ENCODE results near the gene KAT2A. TPM values are rescaled to one million over a fixed set of nuclear protein-coding genes. Genes with fewer than 3 reads are reported as not detected.

The KAT2A gene
- total RNA-seq, 2 experiments from 2014 or later = 45.2 to 46.8 TPM

DNA sequence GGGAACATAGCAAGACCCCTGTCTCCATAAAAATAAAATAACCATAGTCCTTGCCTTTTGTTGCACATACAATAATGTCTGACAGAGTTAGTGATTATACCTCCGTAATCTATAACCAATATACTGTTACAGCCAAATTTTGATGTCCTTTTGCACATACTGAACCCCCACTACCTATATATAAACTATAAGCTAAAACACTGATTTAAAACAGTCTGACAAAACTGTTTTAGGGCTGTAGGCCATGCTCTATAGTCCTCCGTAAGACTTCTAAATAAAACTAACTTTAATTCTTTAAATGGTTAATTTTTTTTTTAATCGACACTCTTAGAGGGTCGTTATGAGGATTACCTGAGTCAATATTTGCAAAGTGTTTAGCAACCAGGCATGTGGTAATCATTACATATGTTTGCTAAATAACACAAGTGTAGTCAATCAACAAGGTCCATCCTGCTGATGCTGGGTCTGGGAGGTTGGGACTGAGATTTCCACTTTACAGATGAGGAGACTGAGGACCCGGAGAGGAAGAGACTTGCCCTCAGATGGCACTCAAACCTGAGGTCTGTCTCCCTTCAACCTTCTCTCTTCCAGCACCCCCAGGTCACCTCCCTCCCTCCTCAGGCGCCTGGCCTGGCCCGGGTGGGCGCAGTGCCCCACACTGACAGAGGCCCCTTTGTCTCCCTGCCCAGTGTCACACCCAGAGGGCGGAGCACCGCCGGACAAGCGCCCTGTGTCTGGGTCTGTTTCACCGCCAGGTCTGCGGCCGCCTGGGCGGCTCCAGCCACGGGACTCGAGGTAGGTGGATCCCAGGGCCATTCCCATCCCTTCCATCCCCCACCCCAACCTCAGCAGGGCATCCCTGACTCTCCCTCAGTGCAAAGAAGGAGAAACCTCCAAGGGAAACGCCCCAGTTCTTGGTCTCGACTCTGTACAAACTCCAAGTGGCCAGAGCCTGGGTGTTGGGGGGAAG lies 33.1 kb downstream of the KAT2A start:
- no peak for ATAC-seq
- CTCF ChIA-PET = interaction anchor here (1.6 to 2.2 kb wide), 2 partner anchors 20 to 23 kb away, joined by 5 to 6 read pairs; no protein-coding TSS in a partner anchor
- peaks cover 12% of the 10 kb centered on the region for H3K27me3 Mint-ChIP-seq (ENCODE audit: low read depth)
- no peak overlapping the region for H3K4me3 Mint-ChIP-seq
- H3K36me3 Mint-ChIP-seq (ENCODE audit: low read depth) = no peaks in the 10 kb centered on the region
- POLR2A ChIA-PET = no interaction called here
- H3K9me3 Mint-ChIP-seq (ENCODE audit: insufficient read depth) = no peaks in the 10 kb centered on the region
- H3K27ac Mint-ChIP-seq = no peak overlapping the region
- no peak for DNase-seq
- H3K4me1 Mint-ChIP-seq (ENCODE audit: low read depth) = no peaks in the 10 kb centered on the region

DNA sequence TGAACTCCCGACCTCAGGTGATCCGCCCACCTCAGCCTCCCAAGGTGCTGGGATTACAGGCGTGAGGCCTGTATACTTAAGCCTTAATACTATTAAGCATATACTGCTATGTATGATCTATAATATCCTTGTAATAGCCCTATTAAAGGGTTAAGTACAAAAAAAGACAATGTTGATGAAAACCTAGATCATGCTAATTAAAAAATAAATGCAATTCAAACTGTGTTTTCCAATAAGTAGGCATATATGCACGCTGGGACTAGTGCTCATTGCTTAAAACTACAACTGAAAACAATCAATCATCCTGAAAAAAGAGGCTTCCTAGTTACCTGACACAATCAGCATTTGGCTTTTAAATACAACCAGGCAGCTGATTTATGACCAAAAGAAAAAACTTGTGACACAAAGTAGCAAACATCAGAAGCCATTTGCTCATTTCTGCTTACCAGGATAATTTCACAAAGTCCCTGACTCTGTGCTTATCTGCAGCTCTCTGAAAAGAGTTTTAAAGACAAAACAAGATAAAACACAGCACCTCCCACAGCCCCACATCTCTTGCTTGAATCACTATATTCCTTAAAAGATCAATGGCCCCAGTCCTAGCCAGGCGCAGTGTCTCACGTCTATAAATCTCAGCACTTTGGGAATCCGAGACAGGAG lies 34.0 kb downstream of the KAT2A start:
- H3K4me3 Mint-ChIP-seq = no peak overlapping the region
- ATAC-seq (no peak), DNase-seq (no peak)
- no peaks in the 10 kb centered on the region for H3K9me3 Mint-ChIP-seq (ENCODE audit: insufficient read depth)
- no peak overlapping the region for H3K27ac Mint-ChIP-seq
- peaks cover 12% of the 10 kb centered on the region for H3K27me3 Mint-ChIP-seq (ENCODE audit: low read depth)
- no peaks in the 10 kb centered on the region for H3K4me1 Mint-ChIP-seq (ENCODE audit: low read depth)
- CTCF ChIA-PET = no interaction called here
- POLR2A ChIA-PET = no interaction called here
- no peaks in the 10 kb centered on the region for H3K36me3 Mint-ChIP-seq (ENCODE audit: low read depth)

- Mint-ChIP-seq H3K27me3 (ENCODE audit: low read depth) (no peaks in the 10 kb centered on the region), H3K4me1 (ENCODE audit: low read depth) (no peaks in the 10 kb centered on the region), H3K36me3 (ENCODE audit: low read depth) (no peaks in the 10 kb centered on the region), H3K27ac (no peak overlapping the region), H3K4me3 (no peak overlapping the region), H3K9me3 (ENCODE audit: insufficient read depth) (no peaks in the 10 kb centered on the region)
- ATAC-seq (no peak), DNase-seq (no peak)
- CTCF ChIA-PET = interaction anchor here (2.3 kb wide), 1 partner anchor 20 kb away, joined by 9 read pairs; no protein-coding TSS in a partner anchor
- POLR2A ChIA-PET = interaction anchor here (0.7 kb wide), 1 partner anchor 61 kb away, joined by 3 read pairs; no protein-coding TSS in a partner anchor
Observed at GRCh38 chr17:42081516-42082129, 39.5 kb downstream of the KAT2A start.

DNA sequence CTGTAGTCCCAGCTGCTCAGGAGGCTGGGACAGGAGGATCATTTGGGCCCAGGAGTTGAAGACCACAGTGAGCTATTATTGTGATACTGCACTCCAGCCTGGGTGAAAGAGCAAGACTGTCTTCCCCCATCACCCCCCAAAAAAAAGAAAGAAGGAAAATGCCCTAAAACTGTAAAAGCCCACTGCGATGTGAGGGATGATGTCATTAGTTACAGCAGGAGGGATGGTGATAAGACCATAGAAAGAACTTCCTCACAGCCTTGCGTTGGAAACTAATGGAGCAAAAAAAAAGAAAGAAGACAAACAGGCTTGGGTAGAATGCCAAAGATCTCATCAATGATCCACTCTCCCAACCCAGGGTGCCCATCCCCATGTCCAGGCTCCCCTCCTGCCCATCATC lies 41.6 kb downstream of the KAT2A start:
- DNase-seq (no peak), ATAC-seq (no peak)
- no peak overlapping the region for H3K27ac Mint-ChIP-seq
- no peaks in the 10 kb centered on the region for H3K36me3 Mint-ChIP-seq (ENCODE audit: low read depth)
- CTCF ChIA-PET = interaction anchor here (0.9 to 2.3 kb wide), 3 partner anchors 12 to 54 kb away, joined by 4 to 9 read pairs (median 5); no protein-coding TSS in a partner anchor
- H3K27me3 Mint-ChIP-seq (ENCODE audit: low read depth) = no peaks in the 10 kb centered on the region
- no peaks in the 10 kb centered on the region for H3K9me3 Mint-ChIP-seq (ENCODE audit: insufficient read depth)
- POLR2A ChIA-PET = no interaction called here
- no peak overlapping the region for H3K4me3 Mint-ChIP-seq
- no peaks in the 10 kb centered on the region for H3K4me1 Mint-ChIP-seq (ENCODE audit: low read depth)

- POLR2A ChIA-PET = no interaction called here
- CTCF ChIA-PET = no interaction called here
- no peaks in the 10 kb centered on the region for H3K9me3 Mint-ChIP-seq (ENCODE audit: insufficient read depth)
- no peaks in the 10 kb centered on the region for H3K36me3 Mint-ChIP-seq (ENCODE audit: low read depth)
- ATAC-seq (no peak), DNase-seq (no peak)
- peaks cover 5% of the 10 kb centered on the region for H3K4me1 Mint-ChIP-seq (ENCODE audit: low read depth)
- no peaks in the 10 kb centered on the region for H3K27me3 Mint-ChIP-seq (ENCODE audit: low read depth)
- no peak overlapping the region for H3K4me3 Mint-ChIP-seq
- no peak overlapping the region for H3K27ac Mint-ChIP-seq
Observed at GRCh38 chr17:42078396-42079043, 42.6 kb downstream of the KAT2A start.

- Mint-ChIP-seq H3K4me3 (no peak overlapping the region), H3K36me3 (ENCODE audit: low read depth) (no peaks in the 10 kb centered on the region), H3K4me1 (ENCODE audit: low read depth) (peaks cover 11% of the 10 kb centered on the region), H3K27ac (no peak overlapping the region), H3K9me3 (ENCODE audit: insufficient read depth) (no peaks in the 10 kb centered on the region), H3K27me3 (ENCODE audit: low read depth) (no peaks in the 10 kb centered on the region)
- POLR2A ChIA-PET = no interaction called here
- CTCF ChIA-PET = interaction anchor here (2.7 kb wide), 1 partner anchor 11 kb away, joined by 18 read pairs; no protein-coding TSS in a partner anchor
- ATAC-seq (no peak), DNase-seq (no peak)
Observed at GRCh38 chr17:42077755-42078154, 43.4 kb downstream of the KAT2A start.

DNA sequence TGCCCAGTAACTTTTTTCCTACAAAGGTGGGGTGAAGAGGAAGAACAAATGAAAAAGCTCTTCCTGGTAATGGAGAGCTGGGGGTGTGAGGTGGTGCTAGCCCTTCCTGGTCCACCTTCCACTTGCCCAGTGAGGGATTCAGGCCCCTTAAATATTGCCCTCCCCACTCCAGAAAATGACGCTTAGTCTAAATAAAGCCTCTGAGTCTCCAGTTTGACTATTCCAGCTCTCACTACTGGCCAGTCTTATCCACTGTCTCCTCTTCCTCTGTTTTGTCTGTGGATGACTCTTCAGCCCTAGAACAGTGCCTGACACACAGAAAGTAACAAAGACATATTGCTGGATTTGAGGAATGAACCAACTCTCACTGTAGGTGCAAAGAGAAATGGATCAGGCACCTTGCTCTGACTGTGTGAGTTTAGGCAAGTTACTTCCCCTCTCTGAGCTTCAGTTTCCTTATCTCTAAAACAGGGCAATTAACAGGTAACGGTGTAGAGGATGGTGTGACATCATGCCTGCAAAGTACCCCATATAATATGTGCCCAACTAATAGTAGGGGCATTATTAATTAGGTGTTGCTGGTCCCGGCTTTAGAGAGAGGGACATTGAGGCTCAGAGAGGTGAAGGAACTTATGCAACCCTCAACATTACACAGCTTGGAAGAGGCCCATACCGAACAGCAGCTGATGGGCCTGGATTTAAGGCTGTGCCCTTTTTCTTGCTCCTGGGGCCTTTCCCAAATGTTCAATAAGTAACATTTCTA lies 44.2 kb downstream of the KAT2A start:
- H3K27ac Mint-ChIP-seq = no peak overlapping the region
- H3K36me3 Mint-ChIP-seq (ENCODE audit: low read depth) = no peaks in the 10 kb centered on the region
- DNase-seq (no peak), ATAC-seq (no peak)
- no peaks in the 10 kb centered on the region for H3K27me3 Mint-ChIP-seq (ENCODE audit: low read depth)
- no peaks in the 10 kb centered on the region for H3K9me3 Mint-ChIP-seq (ENCODE audit: insufficient read depth)
- H3K4me3 Mint-ChIP-seq = no peak overlapping the region
- H3K4me1 Mint-ChIP-seq (ENCODE audit: low read depth) = peaks cover 14% of the 10 kb centered on the region
- ChIA-PET POLR2A (no interaction called here), CTCF (interaction anchor here (1.0 to 2.7 kb wide), 5 partner anchors 10 to 52 kb away, joined by 3 to 18 read pairs (median 3); no protein-coding TSS in a partner anchor)

GRCh38 chr17:42075789-42076188 lies 45.4 kb downstream of the KAT2A start:
- ATAC-seq = no peak
- Mint-ChIP-seq H3K4me3 (no peak overlapping the region), H3K27ac (no peak overlapping the region), H3K27me3 (ENCODE audit: low read depth) (no peaks in the 10 kb centered on the region), H3K4me1 (ENCODE audit: low read depth) (peaks cover 25% of the 10 kb centered on the region), H3K36me3 (ENCODE audit: low read depth) (no peaks in the 10 kb centered on the region), H3K9me3 (ENCODE audit: insufficient read depth) (no peaks in the 10 kb centered on the region)
- ChIA-PET POLR2A (no interaction called here), CTCF (interaction anchor here (2.7 kb wide), 1 partner anchor 9 kb away, joined by 18 read pairs; no protein-coding TSS in a partner anchor)
- DNase-seq = no peak

GRCh38 chr17:42072323-42073187 lies 48.6 kb downstream of the KAT2A start:
- Mint-ChIP-seq H3K27ac (peak overlapping the region; percentile 57), H3K9me3 (ENCODE audit: insufficient read depth) (no peaks in the 10 kb centered on the region), H3K36me3 (ENCODE audit: low read depth) (no peaks in the 10 kb centered on the region), H3K4me1 (ENCODE audit: low read depth) (peaks cover 25% of the 10 kb centered on the region), H3K27me3 (ENCODE audit: low read depth) (no peaks in the 10 kb centered on the region), H3K4me3 (peak overlapping the region; percentile 70)
- no peak for DNase-seq
- ChIA-PET CTCF (interaction anchor here (1.0 to 2.6 kb wide), 7 partner anchors 10 to 53 kb away, joined by 3 to 9 read pairs (median 4); partner anchors contain the start of gene NKIRAS2), POLR2A (interaction anchor here (1.3 to 3.2 kb wide), 2 partner anchors 35 to 39 kb away, joined by 3 to 22 read pairs; partner anchors contain the start of gene DHX58)
- ATAC-seq = peak; percentile 47

GRCh38 chr17:42071810-42072209 lies 49.4 kb downstream of the KAT2A start:
- ATAC-seq (no peak), DNase-seq (peak; percentile 38)
- Mint-ChIP-seq H3K4me1 (ENCODE audit: low read depth) (peaks cover 25% of the 10 kb centered on the region), H3K4me3 (peak overlapping the region; percentile 70), H3K9me3 (ENCODE audit: insufficient read depth) (no peaks in the 10 kb centered on the region), H3K36me3 (ENCODE audit: low read depth) (no peaks in the 10 kb centered on the region), H3K27ac (peak overlapping the region; percentile 29), H3K27me3 (ENCODE audit: low read depth) (no peaks in the 10 kb centered on the region)
- ChIA-PET CTCF (interaction anchor here (0.8 to 2.6 kb wide), 7 partner anchors 9 to 52 kb away, joined by 3 to 9 read pairs (median 4); partner anchors contain the start of gene NKIRAS2), POLR2A (interaction anchor here (0.6 to 3.2 kb wide), 3 partner anchors 35 to 365 kb away, joined by 3 to 22 read pairs (median 3); partner anchors contain the start of gene DHX58)

Measured in activated CD8-positive, alpha-beta T cell treated with anti-CD3 and anti-CD28 coated beads, Interleukin-2, amount 10 ng/mL, durations not matched to agents 7 days and 5 days (primary cell).